Measurements from ENCODE around the gene KIF21B.
A peak's percentile ranks its signal among the peaks of the same experiment; 100 is the strongest.

KIF21B gene

DNA sequence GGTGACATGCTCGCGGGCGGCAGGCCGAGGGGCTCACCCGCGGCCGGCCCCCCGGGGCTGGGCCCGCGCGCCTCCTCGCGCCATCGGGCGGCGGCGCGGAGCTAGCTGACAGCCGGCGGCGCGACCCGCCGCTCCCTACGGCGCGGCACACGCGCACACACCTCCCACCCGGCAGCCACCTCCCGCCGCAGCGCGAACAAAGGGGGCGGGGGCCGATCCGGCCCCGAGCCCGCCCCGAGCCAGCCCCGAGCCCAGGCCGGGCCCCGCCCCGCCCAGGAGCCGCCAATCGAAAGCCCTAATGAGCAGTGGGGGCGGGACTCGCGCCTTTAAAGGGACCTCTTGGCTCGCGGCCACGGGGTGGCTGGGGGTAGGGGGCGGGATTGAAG, at the start of gene KIF21B:
Gene KIF21B (minus strand): TSS at position 198 of the 386 bp plus-strand sequence. CDS start 331 bp downstream, outside the sequence.
- DNase-seq = peak; percentile 87

- no peak for DNase-seq
Measured at GRCh38 chr1:201072922-201073321, 49.4 kb upstream of the KIF21B start.

DNA sequence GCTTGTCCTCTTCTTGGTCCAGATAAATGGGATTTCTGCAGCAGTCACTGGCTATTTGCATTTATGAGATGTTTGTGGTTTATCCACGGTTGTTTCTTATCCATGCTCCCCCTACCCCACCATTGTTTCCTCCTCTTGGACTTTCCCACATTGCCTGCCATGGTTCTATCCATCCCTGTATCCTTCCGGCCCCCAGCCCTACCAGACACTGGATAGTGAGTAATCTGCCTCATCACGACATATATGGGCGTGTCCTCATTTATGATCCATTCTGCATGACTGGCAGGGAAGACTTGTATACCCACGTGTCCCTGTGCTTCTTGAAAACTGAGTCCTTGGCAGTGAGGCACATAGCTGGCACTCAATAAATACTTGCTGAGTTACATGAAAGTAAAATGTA, 48.6 kb upstream of the KIF21B start:
- DNase-seq = no peak

DNA sequence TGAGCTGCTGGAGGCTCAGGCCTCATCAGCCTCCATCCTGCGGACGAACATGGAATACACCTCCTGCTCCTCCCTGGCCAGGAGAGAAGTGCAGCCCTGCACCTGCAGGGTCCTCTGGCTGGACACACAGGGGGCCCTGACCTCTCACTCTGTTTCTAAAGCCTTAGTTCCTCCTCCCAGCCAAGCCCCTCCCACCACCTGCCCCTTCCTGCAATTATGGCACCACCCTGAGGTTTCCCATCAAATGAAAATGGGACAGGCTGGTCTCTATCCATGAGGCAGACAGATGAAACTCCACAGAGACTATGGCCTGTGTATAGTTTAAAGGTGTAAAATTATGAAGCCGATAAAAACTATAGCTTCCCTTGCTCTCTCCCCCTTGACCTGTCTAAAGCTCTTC, 46.1 kb upstream of the KIF21B start:
- DNase-seq = no peak

GRCh38 chr1:201068976-201069375, 45.5 kb upstream of the KIF21B start:
- no peak for DNase-seq

- DNase-seq = no peak
Measured at GRCh38 chr1:201066986-201067385, 43.5 kb upstream of the KIF21B start.

DNA sequence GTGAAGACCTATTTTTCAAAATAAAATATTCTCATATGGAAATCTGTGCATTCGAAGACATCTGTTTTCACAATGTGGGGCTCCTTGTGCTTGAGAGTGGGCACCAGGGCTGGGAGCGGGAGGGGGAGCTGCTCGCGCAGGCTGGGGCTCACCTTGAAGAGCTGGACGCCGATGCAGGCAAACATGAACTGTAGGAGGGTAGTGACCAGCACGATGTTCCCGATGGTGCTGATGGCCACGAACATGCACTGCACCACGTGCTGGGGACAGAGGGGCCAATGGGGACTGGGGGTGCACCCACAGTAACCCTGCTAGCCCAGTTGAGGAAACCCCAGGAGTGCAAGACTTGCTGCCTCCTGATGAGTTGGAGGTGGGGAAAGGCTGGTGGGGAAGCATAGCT, 42.2 kb upstream of the KIF21B start:
- DNase-seq = no peak

- no peak for DNase-seq
Measured at GRCh38 chr1:201064806-201065205, 41.3 kb upstream of the KIF21B start.

GRCh38 chr1:201063145-201063544, 39.6 kb upstream of the KIF21B start:
- no peak for DNase-seq

DNA sequence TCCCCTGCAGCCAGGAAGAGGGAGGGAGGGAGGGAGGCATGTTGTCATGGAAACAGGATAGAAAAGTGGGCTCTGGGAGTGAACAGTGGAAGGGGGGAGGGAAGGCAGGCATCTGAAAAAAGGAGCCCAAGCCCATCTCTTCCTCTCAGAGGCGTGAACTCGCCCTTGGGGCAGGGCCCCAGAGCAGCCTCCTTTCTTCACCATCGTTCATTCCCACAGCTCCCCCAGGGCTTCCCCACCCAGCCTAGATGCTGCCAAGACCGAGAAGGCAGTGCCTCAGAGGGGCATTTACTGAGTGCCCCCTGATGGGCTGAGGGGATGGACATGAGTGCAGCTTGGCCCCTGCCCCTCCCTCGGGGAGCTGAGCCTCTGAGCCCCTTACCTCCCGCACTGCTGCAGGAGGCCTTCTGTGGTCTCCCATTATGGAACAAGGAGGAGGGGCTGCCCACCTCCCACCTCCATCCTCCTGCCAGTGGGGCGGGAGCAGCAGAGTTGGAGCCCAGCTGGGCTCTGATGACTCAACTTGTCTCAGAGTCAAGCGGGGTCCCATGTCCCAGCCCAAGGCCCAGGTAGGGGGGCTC, 39.1 kb upstream of the KIF21B start:
- DNase-seq = no peak

DNA sequence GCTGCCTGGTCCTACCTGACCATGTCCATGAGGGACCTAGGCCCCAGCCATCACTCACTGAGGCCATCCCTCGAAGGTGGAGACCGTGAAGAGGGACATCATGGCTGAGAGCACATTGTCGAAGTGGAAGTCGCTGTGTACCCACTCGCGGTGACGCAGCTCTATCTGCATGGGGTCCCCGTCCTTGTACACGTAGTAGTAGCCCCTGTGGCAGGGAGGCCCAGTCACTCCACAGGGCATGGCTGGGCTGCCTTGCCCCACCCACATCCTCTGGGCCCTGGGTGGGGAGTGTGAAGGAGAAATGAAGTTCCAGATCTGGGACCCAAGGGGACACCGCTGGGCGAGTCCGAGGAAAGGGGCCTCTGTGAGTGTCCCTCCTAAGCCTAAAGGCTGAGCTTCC, 38.4 kb upstream of the KIF21B start:
- DNase-seq = no peak

DNA sequence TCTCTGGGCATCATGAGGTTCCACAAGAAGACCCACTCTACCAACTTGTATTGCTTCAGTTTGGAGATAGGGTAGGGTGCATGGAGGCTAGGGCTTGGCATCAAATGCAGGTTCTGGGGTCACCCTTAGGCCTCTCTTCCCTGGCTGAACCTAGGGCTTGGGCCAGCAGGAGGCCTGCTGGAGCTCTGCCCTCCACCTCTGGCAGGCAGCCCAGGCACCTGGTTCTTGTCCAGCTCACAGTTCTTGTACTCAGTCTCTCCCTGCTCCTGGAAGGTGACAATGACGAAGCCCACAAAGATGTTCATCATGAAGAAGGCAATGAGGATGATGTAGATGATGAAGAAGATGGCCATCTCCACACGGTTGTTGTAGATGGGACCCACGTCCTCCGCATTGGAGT, 37.5 kb upstream of the KIF21B start:
- DNase-seq = no peak

DNA sequence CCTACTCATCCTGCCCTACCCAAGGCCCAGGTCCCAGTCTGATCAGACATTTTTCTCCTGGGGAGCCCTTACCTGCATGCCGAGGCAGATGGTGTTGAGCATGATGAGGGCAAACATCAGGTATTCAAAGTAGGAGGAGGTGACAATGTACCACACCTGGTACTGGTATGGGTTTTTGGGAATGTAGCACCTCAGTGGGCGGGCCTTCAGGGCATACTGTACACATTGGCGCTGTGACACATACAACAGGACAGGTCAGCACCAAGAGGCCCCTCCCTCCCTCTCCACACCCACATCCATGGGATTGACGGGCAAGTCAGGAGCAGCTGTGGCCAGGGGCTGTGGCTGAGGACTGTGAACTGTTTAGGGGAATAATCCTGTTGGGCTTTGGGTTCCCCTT, 37.1 kb upstream of the KIF21B start:
- DNase-seq = no peak

DNA sequence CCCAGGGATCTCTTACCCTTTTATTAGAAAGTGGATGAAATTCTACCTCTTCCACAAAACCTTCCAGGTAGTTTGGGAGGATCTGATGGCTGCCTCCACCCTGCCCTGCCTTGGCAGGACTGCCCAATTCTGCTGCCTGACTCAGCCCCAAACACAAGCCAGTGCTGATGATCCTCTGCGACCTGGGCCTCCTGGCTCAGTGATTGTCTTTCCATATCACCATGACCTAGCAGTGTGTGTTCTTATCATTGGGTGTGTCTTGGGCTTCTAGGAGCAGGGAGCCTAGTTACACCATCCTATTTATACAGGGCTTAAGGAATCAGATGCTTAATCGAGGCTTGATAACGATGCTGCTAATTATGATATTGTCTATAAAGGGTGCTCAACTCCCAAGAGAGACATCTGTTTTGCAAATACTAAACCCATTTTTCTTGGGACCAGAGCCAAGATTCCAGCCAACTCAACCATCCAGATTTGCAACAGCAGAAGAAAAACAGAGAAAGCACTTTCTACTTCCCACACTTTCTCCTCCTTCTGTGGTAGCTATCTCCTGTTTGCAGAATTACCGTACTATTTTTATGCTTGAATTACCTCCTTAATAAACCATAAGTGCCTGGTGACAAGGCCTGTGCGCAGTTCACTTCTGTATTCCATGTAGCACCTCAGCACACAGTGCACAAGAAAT, 36.5 kb upstream of the KIF21B start:
- no peak for DNase-seq

GRCh38 chr1:201059401-201059800, 35.9 kb upstream of the KIF21B start:
- DNase-seq = no peak

DNA sequence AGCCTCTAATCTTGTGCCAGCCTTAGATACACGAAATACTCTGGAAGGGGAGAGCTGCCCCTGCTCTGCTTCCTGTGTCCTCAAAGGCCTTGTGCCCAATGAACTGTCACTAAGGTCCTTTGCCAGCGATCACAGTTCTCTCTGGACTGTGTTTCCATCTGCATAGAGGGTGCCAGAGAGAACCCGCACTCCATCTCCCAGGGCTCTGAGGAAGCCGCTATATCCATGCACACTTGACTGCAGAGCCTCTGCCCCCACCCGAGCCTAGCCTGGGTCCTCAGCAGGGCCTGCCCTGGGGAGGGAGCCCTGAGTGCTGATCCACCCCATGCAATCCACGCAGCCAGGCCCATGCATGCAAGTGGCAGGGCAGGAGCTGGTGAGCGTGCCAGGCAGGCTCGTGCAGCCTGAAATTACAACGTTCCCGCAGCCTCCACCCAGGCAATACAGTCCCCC, 30.6 kb upstream of the KIF21B start:
- no peak for DNase-seq

DNA sequence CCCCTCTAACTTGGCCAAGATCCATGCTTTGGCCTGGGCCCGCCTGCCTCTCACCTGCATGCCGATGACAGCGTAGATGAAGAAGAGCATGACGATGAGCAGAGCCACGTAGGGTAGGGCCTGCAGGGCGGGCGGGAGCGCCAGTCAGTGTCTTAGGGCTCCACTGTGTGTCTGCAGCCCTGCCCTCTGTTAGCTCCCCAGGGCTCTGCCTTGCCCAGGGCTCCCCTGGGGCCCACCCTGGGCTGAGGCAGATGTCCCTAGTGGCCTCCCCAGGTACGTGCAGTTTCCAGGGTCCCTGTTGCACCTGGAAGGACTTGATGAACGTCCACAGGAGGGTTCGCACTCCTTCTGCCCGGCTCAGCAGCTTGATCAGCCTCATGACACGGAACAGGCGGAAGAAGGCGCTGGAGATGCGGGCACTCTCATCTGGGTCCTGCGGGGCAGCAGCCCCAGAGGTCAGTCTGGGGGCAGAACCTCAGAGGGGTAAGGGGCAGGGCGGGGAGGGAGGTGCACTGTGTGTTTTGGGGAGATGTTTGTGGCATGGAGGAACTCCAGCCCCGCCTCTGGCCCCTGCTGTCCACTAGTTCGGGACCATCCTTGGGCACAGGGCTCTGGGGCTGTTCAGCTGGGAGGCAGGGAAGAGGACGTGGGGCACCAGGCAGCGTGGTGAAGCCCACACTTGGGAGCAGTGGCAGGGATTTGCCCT, 29.8 kb upstream of the KIF21B start:
- no peak for DNase-seq

- DNase-seq = no peak
Measured at GRCh38 chr1:201051399-201051798, 27.9 kb upstream of the KIF21B start.

DNA sequence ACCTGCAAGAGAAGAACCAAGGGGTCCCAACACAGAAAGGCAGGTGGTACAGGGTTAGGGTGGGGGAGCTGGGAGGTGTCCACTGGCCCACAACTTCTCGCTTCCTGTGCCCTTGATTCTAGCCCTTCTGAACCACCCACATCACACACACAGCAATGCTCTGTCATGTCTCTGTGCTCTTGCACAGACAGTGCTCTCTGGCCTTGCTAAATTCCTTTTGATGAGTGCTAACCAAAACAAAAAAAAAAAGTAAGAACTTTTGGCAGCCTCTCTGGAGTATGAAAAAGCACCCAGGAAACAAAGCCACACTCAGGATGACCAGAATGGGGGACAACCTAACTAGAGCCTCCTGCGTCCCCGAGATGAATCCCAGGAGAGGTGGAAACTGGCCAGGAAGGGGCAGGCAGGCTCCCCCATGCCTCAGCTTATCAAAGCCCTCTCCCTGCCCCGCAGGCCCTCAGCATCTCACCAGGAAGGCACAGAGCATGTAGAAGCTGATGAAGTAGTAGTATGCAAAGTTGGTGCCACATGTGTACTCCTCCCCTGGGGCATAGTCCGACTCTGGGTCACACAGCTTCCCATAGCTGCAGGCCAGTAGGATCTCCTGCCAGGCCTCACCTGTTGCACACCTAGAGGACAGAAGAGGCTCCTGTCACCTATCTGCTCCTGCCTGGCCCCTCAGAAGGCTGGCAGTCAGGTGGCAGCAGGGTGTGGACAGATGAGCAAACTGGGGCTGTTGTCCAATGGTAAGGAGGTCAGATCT, 27.2 kb upstream of the KIF21B start:
- no peak for DNase-seq

DNA sequence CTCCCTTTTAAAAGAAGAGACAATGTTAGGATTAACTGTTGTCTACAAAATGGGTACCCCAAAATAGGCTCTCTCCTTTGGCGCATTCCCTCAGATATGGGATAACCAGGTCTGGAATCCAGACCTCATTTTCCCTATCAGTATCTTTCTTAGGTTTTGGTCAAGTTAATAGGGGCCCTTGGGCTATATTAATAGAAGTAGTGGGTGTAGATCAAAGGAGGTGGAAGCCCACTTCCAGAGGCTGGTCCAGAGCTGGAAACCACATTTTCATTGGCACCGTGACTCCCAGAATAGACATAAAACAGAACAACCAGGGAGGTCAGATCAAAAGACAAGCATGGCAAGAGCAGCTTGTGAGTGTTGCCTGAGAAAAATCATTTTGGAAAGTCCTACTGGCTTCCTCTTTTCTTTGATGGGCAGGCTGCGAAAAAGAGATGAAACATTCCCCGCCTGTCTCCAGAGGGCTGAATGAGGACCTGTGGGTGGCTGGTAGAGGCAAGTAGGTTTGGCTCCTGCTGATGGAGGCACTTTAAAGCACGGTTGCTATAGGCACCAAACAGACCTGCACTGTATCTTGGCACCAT, 25.8 kb upstream of the KIF21B start:
- DNase-seq = no peak

- no peak for DNase-seq
Measured at GRCh38 chr1:201048521-201048920, 25.0 kb upstream of the KIF21B start.

DNA sequence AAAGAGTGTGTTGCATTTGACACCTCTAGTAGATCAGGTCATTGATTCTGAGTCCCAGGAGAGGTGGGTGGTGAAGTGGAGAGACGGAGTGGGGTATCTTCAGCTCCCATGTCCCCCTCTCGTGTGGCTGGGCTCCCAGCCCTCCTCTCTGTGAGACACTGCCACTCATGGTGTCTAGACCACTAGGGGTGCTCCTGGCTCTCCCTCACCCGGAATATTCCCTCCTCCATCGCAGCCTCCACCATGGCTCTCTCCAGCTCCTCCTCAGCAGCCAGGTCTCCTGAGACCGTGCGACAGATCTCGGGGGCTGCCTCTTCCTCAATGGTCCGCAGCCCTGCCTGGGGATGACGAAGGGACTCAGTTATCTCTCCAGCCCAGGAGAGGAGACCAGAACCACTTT, 20.6 kb upstream of the KIF21B start:
- DNase-seq = no peak

DNA sequence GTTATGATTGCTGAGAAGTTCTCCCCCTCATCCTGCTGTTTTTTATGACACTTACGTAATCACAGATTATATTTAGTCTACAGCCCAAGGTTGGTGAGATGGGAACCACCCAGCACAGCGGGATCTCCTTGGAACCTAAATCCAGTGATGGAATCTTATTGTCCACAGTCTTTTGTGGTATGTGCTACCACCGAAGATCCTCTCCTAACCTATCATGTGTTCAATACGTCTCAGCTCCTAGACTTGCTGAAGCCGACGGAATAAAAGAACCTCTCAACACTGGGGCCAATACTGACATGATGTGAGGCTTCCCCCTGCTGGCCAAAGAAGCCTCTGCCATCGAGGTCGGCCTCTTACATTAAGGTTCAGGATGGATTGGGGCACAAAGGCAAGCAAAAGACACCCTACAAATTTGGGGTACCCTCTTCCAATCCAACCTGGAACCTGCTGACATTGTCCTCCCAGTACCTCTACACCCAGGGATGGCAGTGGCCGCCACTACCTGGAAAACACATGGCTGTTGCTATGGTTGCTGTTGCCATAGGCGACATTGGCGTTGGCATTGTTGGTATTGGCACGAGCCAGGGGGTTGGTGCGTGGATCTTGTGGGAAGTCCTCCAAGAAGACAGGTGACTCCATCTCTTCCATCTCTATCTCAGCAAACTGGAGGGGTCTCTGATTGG, 19.4 kb upstream of the KIF21B start:
- DNase-seq = peak; percentile 60

All from stimulated activated CD4-positive, alpha-beta T cell treated with anti-CD3 and anti-CD28 coated beads, Interleukin-12 subunit alpha, Interleukin-12 subunit beta, amount 100 ng/mL, for 4 hours (primary cell).